ENCODE results near the gene TMEM234. TPM values are rescaled to one million over a fixed set of nuclear protein-coding genes. Genes with fewer than 3 reads are reported as not detected.
A peak's percentile ranks its signal among the peaks of the same experiment; 100 is the strongest.

The TMEM234 gene
- total and polyA plus RNA-seq, 2 of the 13 experiments (the other 11 are each of a cell fraction or from before 2014, with no cell fraction given), result 6.1 to 9.0 TPM

DNA sequence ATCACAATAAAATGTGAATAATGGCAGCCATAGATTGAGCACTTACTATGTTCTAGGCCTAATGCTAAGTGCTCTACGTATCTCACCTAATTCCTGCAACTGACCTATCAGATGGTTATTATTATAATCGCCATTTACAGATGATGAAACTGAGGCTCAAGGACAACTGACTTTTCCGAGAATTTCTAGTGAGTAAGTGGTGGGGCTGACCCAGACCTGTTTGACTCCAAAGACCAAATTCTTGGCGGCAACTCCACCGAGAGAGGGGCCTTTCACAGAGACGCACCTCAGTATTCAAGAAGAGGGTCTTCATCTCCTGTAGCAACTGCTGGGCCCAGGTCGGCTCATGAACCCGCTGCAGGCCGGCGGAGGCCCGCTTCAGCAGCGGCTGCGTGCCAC is 573 bp downstream of the TMEM234 start (continued):
- TF ChIP-seq, protein P1, sequence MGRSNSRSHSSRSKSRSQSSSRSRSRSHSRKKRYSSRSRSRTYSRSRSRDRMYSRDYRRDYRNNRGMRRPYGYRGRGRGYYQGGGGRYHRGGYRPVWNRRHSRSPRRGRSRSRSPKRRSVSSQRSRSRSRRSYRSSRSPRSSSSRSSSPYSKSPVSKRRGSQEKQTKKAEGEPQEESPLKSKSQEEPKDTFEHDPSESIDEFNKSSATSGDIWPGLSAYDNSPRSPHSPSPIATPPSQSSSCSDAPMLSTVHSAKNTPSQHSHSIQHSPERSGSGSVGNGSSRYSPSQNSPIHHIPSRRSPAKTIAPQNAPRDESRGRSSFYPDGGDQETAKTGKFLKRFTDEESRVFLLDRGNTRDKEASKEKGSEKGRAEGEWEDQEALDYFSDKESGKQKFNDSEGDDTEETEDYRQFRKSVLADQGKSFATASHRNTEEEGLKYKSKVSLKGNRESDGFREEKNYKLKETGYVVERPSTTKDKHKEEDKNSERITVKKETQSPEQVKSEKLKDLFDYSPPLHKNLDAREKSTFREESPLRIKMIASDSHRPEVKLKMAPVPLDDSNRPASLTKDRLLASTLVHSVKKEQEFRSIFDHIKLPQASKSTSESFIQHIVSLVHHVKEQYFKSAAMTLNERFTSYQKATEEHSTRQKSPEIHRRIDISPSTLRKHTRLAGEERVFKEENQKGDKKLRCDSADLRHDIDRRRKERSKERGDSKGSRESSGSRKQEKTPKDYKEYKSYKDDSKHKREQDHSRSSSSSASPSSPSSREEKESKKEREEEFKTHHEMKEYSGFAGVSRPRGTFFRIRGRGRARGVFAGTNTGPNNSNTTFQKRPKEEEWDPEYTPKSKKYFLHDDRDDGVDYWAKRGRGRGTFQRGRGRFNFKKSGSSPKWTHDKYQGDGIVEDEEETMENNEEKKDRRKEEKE (IDR thresholded peaks at IDR 0.05), result no peak
- TF ChIP-seq, protein P2, sequence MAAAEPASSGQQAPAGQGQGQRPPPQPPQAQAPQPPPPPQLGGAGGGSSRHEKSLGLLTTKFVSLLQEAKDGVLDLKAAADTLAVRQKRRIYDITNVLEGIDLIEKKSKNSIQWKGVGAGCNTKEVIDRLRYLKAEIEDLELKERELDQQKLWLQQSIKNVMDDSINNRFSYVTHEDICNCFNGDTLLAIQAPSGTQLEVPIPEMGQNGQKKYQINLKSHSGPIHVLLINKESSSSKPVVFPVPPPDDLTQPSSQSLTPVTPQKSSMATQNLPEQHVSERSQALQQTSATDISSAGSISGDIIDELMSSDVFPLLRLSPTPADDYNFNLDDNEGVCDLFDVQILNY (CRISPR knock-in tag; conservative IDR thresholded peaks at IDR 0.05), result no peak
- 0 out of 2 replicates have a peak, but pooled peaks have one; percentile 0 for TF ChIP-seq PRDM10 (CRISPR knock-in tag; IDR thresholded peaks at IDR 0.05; ENCODE audit: low read depth)
- TF ChIP-seq, protein P3, sequence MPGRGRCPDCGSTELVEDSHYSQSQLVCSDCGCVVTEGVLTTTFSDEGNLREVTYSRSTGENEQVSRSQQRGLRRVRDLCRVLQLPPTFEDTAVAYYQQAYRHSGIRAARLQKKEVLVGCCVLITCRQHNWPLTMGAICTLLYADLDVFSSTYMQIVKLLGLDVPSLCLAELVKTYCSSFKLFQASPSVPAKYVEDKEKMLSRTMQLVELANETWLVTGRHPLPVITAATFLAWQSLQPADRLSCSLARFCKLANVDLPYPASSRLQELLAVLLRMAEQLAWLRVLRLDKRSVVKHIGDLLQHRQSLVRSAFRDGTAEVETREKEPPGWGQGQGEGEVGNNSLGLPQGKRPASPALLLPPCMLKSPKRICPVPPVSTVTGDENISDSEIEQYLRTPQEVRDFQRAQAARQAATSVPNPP (CRISPR knock-in tag; IDR thresholded peaks at IDR 0.05), result 0 out of 2 replicates have a peak, but pooled peaks have one; percentile 28
- no peak for TF ChIP-seq ZNF143 (CRISPR knock-in tag; IDR thresholded peaks at IDR 0.05)
